ENCODE data around the gene GJA4. TPM values are rescaled to one million over a fixed set of nuclear protein-coding genes. Genes with fewer than 3 reads are reported as not detected.

The GJA4 gene
- total RNA-seq, result not detected

DNA sequence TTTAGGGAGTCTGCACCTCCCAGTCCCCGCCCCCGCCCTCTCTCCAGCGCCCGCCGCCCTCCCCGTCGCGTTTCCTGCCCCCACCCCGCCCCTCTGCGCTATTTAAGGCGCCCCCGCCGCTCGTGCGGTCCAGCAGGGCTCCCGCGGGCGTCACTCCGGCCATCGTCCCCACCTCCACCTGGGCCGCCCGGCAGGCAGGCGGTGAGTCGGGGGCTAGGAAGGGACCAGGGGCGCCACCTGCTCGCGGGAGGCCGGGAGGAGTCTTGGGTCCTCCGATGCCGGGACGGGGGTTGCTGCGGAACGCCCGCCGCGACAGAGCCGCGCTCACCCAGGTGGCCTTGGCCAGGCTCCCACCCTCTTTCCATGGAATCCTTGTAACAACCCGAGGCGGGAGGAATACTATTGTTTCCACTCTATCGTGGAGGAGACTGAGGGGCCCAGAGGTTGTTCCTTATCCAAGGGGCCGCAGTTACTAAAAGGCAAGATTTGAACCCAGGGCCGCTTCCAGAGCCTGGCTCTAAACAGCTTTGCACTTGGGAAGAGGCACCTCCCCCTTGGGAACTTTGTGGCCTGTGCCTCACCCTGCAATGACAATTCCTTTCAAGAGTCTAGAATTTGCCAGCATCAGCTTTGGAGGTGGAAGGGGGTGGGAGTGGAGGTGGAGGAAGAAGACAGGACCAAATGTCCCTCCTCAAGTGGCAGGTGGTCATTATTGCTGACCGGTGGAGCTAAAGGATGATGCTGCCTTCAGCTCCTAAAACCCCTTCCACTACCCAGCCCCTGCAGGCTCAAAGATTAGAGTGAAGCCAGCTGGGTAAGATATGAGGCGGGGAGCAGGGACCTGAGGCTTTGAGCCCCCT lies at the start of gene GJA4:
TSS of gene GJA4 (plus strand) at position 132 of the 860 bp plus-strand sequence. CDS start 1,215 bp downstream, outside the sequence.
- POLR2A ChIA-PET, result no interaction called here
- no peak within 1 kb of the TSS for H3K27ac Mint-ChIP-seq
- no peaks in the 10 kb centered on the region for H3K36me3 Mint-ChIP-seq
- ATAC-seq (ENCODE audit: low read depth), result no peak
- peak within 1 kb of the TSS; percentile 58 for H3K4me3 Mint-ChIP-seq
- H3K4me1 Mint-ChIP-seq, result peaks cover 2% of the 10 kb centered on the region
- no peaks in the 10 kb centered on the region for H3K9me3 Mint-ChIP-seq
- peaks cover 18% of the 10 kb centered on the region for H3K27me3 Mint-ChIP-seq
- DNase-seq, result no peak

DNA sequence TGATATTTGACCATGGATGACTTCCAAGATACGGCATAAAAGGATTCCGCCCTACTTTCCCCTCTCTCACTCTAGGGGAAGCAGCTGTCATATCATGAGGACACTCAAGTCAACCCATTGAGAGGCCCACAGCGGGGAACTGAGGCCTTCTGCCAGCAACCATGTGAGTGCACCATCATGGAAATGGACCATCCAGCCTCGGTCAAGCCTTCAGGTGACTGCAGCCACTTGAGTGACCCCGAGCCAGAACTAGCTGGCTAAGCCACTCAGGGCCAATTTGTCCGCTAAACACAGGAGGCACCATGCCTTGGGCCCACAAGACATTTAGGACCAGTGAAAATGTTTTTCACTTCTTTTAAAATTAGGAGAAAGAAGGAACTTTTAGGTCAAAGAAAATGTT lies 49.0 kb upstream of the GJA4 start:
- H3K4me1 Mint-ChIP-seq, result no peaks in the 10 kb centered on the region
- POLR2A ChIA-PET, result no interaction called here
- H3K27ac Mint-ChIP-seq, result no peak overlapping the region
- no peak overlapping the region for H3K4me3 Mint-ChIP-seq
- DNase-seq (no peak), ATAC-seq (ENCODE audit: low read depth) (no peak)
- no peaks in the 10 kb centered on the region for H3K36me3 Mint-ChIP-seq
- H3K27me3 Mint-ChIP-seq, result peaks cover 3% of the 10 kb centered on the region
- H3K9me3 Mint-ChIP-seq, result no peaks in the 10 kb centered on the region

DNA sequence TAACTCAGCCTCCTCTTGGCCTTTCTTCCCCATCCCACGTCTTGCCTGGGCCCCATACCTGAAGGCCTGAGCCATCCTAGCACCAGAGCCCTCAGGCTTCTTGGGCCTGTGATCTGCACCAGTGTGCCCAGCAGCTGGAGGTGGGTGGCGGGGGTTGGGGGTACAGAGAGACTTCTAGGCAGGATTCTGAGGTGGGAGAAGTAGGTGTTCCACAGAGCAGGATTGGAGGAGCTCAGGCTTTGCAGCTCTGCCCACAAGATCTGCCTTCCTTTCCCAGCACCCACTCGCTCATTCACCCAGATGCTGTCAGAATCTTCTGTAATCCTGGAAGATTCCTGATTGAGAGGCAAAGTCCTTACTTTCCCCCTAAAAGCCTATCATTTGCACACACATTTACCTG lies 47.9 kb upstream of the GJA4 start:
- no peak for DNase-seq
- Mint-ChIP-seq H3K4me1 (no peaks in the 10 kb centered on the region), H3K27me3 (peaks cover 6% of the 10 kb centered on the region), H3K4me3 (no peak overlapping the region), H3K36me3 (no peaks in the 10 kb centered on the region), H3K9me3 (no peaks in the 10 kb centered on the region), H3K27ac (no peak overlapping the region)
- ATAC-seq (ENCODE audit: low read depth), result no peak
- POLR2A ChIA-PET, result no interaction called here

DNA sequence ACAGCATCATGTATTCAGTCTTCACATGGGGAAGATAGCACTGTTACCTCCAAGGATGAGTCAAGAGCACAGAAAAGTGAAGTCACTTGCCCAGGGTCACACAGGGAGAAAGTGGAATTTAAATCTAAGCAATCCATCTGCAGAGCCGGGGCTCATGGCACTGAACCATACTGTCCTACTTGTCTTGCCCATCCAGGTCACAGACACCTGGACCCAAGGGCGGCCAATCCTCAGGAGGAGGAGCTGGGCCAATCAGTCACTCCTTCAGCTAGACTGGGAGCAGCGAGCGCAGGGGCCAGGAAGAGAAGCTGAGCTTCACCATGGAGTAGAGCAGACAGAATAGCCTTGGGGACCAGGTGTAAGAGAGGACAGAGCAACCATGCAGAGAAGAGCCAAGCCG lies 47.1 kb upstream of the GJA4 start:
- no peaks in the 10 kb centered on the region for H3K9me3 Mint-ChIP-seq
- peaks cover 2% of the 10 kb centered on the region for H3K27me3 Mint-ChIP-seq
- no peaks in the 10 kb centered on the region for H3K36me3 Mint-ChIP-seq
- POLR2A ChIA-PET, result no interaction called here
- H3K4me3 Mint-ChIP-seq, result no peak overlapping the region
- ATAC-seq (ENCODE audit: low read depth) (no peak), DNase-seq (no peak)
- H3K27ac Mint-ChIP-seq, result no peak overlapping the region
- no peaks in the 10 kb centered on the region for H3K4me1 Mint-ChIP-seq

GRCh38 chr1:34746101-34746500 lies 46.7 kb upstream of the GJA4 start:
- no peaks in the 10 kb centered on the region for H3K9me3 Mint-ChIP-seq
- H3K27me3 Mint-ChIP-seq, result peaks cover 2% of the 10 kb centered on the region
- H3K36me3 Mint-ChIP-seq, result no peaks in the 10 kb centered on the region
- POLR2A ChIA-PET, result no interaction called here
- ATAC-seq (ENCODE audit: low read depth) (no peak), DNase-seq (no peak)
- H3K4me1 Mint-ChIP-seq, result no peaks in the 10 kb centered on the region
- no peak overlapping the region for H3K27ac Mint-ChIP-seq
- H3K4me3 Mint-ChIP-seq, result no peak overlapping the region

- DNase-seq (no peak), ATAC-seq (ENCODE audit: low read depth) (no peak)
- POLR2A ChIA-PET, result no interaction called here
Measured at GRCh38 chr1:34746785-34747637, 45.8 kb upstream of the GJA4 start.

GRCh38 chr1:34747638-34747941 lies 45.2 kb upstream of the GJA4 start:
- ATAC-seq (ENCODE audit: low read depth) (no peak), DNase-seq (no peak)
- POLR2A ChIA-PET, result no interaction called here
- Mint-ChIP-seq H3K27ac (no peak overlapping the region), H3K9me3 (no peaks in the 10 kb centered on the region), H3K36me3 (no peaks in the 10 kb centered on the region), H3K27me3 (peaks cover 2% of the 10 kb centered on the region), H3K4me1 (no peaks in the 10 kb centered on the region), H3K4me3 (no peak overlapping the region)

More at GRCh38 chr1:34746785-34747637, 45.8 kb upstream of the GJA4 start:
- Mint-ChIP-seq H3K27me3 (peaks cover 2% of the 10 kb centered on the region), H3K4me1 (no peaks in the 10 kb centered on the region), H3K9me3 (no peaks in the 10 kb centered on the region), H3K4me3 (no peak overlapping the region), H3K27ac (no peak overlapping the region), H3K36me3 (no peaks in the 10 kb centered on the region)

DNA sequence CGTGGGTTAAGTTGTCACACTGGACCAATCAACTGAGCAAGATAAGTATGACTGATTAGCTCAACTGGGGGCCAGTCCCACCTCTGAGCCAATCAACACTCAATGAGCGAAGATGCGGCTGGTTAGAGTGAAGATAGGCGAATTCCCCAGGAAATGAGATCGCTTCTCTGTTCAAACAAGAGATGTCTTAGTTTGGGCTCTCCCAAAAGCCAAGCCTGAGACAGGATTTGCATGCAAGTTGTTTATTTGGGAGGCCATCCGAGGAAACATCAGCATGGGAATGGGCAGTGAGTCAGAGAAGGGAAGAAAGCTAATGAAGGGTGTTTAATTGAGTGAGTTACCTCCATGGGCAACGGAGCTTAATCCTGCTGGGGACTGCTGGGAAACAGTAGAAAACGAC lies 42.8 kb upstream of the GJA4 start:
- no peaks in the 10 kb centered on the region for H3K36me3 Mint-ChIP-seq
- H3K27me3 Mint-ChIP-seq, result peaks cover 2% of the 10 kb centered on the region
- H3K4me1 Mint-ChIP-seq, result no peaks in the 10 kb centered on the region
- no peak for DNase-seq
- H3K27ac Mint-ChIP-seq, result no peak overlapping the region
- POLR2A ChIA-PET, result no interaction called here
- H3K9me3 Mint-ChIP-seq, result no peaks in the 10 kb centered on the region
- no peak for ATAC-seq (ENCODE audit: low read depth)
- H3K4me3 Mint-ChIP-seq, result no peak overlapping the region

DNA sequence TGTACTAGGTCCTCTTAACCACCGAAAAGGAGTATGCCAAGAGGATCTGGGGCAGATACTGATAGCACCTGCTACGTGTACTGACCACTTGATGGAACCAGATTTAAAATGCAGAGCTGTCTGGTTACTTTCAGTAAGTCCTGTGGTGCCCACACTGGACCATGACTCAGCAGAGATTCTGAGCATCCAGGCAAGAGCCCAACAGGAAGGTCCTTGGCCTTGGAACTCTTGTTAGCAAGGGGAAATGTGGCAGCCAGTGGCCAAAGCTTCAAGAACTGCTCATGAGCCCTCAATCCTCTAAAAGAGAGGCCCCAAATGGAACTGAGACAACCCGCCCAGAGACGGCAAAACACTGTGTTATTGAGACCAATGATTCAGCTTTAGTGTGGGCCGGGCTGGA lies 42.2 kb upstream of the GJA4 start:
- Mint-ChIP-seq H3K4me1 (no peaks in the 10 kb centered on the region), H3K4me3 (no peak overlapping the region), H3K27ac (peak overlapping the region; percentile 21), H3K36me3 (no peaks in the 10 kb centered on the region), H3K9me3 (no peaks in the 10 kb centered on the region), H3K27me3 (peaks cover 2% of the 10 kb centered on the region)
- DNase-seq, result no peak
- POLR2A ChIA-PET, result no interaction called here
- no peak for ATAC-seq (ENCODE audit: low read depth)

GRCh38 chr1:34753163-34753562 lies 39.6 kb upstream of the GJA4 start:
- Mint-ChIP-seq H3K4me3 (no peak overlapping the region), H3K9me3 (no peaks in the 10 kb centered on the region), H3K36me3 (no peaks in the 10 kb centered on the region), H3K27me3 (peaks cover 2% of the 10 kb centered on the region), H3K4me1 (no peaks in the 10 kb centered on the region), H3K27ac (no peak overlapping the region)
- DNase-seq (no peak), ATAC-seq (ENCODE audit: low read depth) (no peak)
- POLR2A ChIA-PET, result no interaction called here

DNA sequence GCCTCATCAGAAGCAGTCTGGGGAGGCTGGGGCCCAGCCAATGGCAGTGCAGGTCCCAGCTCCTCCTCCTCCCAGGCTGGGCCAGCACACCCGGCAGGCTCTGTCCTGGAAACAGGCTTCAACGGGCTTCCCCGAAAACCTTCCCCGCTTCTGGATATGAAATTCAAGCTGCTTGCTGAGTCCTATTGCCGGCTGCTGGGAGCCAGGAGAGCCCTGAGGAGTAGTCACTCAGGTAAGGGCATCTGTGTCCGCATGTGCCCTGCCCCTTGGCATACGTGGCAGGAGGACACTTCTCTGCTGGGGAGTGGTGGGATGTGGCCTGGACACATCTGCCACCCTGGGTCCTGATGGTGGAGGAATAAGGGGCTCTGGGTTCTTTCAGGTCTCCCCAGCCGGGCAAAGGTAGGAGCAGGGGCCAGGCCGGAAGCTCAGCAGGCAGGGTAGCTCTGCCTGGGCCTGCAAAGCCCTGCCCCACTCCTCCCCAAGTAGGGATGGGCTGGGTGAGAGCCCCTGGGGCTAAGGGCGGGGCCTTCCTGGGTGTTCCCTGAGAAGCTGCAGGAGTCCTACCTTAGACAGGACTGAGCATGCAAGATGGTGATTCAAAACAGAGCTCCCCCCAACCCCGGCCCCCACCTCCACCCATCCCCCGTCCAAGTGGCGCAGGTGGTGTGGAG lies 37.7 kb upstream of the GJA4 start, which contains the start of gene GJB5:
TSS of gene GJB5 (plus strand) at position 84 of the 674 bp plus-strand sequence. CDS start 2,284 bp downstream, outside the sequence.
- Mint-ChIP-seq H3K36me3 (no peaks in the 10 kb centered on the region), H3K4me3 (no peak within 1 kb of the TSS), H3K27me3 (no peaks in the 10 kb centered on the region), H3K27ac (no peak within 1 kb of the TSS), H3K4me1 (no peaks in the 10 kb centered on the region), H3K9me3 (no peaks in the 10 kb centered on the region)
- ATAC-seq (ENCODE audit: low read depth) (no peak), DNase-seq (no peak)
- POLR2A ChIA-PET, result no interaction called here

DNA sequence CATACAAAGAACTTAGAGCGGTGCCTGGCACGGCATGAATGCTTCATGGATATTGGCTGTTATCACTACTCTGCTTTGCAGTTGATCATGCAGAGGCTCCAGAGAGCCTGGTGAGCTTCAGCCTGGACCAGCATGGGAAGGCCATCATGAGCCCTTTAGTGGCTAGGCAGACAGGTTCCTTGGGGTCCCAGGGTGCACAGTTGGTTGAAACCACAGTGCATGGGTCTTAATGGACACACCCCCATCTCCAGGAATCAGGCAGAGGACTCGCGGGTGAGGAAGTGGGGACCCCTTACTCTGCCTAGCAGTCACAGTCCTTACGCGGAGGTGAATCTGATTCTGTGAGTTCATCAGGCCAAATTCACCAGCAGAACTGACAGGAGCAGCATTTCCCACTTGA lies 36.8 kb upstream of the GJA4 start:
- Mint-ChIP-seq H3K9me3 (no peaks in the 10 kb centered on the region), H3K27ac (no peak overlapping the region), H3K4me3 (no peak overlapping the region), H3K4me1 (no peaks in the 10 kb centered on the region), H3K27me3 (no peaks in the 10 kb centered on the region), H3K36me3 (no peaks in the 10 kb centered on the region)
- POLR2A ChIA-PET, result no interaction called here
- ATAC-seq (ENCODE audit: low read depth) (no peak), DNase-seq (no peak)

GRCh38 chr1:34757386-34757785 lies 35.4 kb upstream of the GJA4 start:
- no peaks in the 10 kb centered on the region for H3K27me3 Mint-ChIP-seq
- H3K4me3 Mint-ChIP-seq, result no peak overlapping the region
- no peaks in the 10 kb centered on the region for H3K36me3 Mint-ChIP-seq
- POLR2A ChIA-PET, result no interaction called here
- DNase-seq, result no peak
- ATAC-seq (ENCODE audit: low read depth), result no peak
- H3K9me3 Mint-ChIP-seq, result no peaks in the 10 kb centered on the region
- no peaks in the 10 kb centered on the region for H3K4me1 Mint-ChIP-seq
- H3K27ac Mint-ChIP-seq, result no peak overlapping the region
